WTC11 (cell line): ENCODE results near the gene IDE.

ENCODE experiments used
- CTCF ChIP-seq: fragments of 200-600 bp; IDR thresholded peaks from 2 replicates; pipeline ENCODE4 v1.8.0; 2022; ENCODE audit warnings: antibody characterized with exemption
- GABPB1 ChIP-seq: sonication (generic); formaldehyde crosslinking; IDR thresholded peaks from 2 replicates; pipeline ENCODE4 v1.8.1; 2023; ENCODE audit warnings: mild to moderate bottlenecking, missing genetic modification reagents
- HMGXB4 ChIP-seq: sonication (generic); formaldehyde crosslinking; IDR thresholded peaks from 2 replicates; pipeline ENCODE4 v1.8.1; 2023; ENCODE audit warnings: mild to moderate bottlenecking, moderate library complexity, missing genetic modification reagents
- IRF1 ChIP-seq: sonication (generic); formaldehyde crosslinking; IDR thresholded peaks from 2 replicates; pipeline ENCODE4 v1.8.0; 2023; ENCODE audit warnings: missing genetic modification reagents
- KAT7 ChIP-seq: sonication (generic); formaldehyde crosslinking; IDR thresholded peaks from 2 replicates; pipeline ENCODE4 v1.8.1; 2023; ENCODE audit warnings: missing genetic modification reagents, mild to moderate bottlenecking, borderline replicate concordance
- SP1 ChIP-seq: sonication (generic); formaldehyde crosslinking; conservative IDR thresholded peaks from 2 replicates; pipeline ENCODE4 v1.8.1; 2022; ENCODE audit warnings: missing genetic modification reagents

GRCh38 chr10:92562424-92562823 is 11.5 kb downstream of the IDE start:
- TF ChIP-seq CTCF (no peak), IRF1 (CRISPR knock-in tag) (no peak), SP1 (CRISPR knock-in tag) (no peak), KAT7 (CRISPR knock-in tag) (no peak), HMGXB4 (CRISPR knock-in tag) (no peak), GABPB1 (no peak)
